IMR-90 (cell line): Measurements from ENCODE around the gene SRSF2. TPM values are rescaled to one million over a fixed set of nuclear protein-coding genes. Genes with fewer than 3 reads are reported as not detected.

ENCODE experiments used
- ATAC-seq: fragments of 200-7000 bp; cut with Tn5 transposase; 2 replicates; pipeline ENCODE4 v1.9.1; 2020; ENCODE audit warnings: low read depth, mild to moderate bottlenecking, moderate library complexity
- BruUV-seq: library from RNA; stranded (reverse); fragments of 400-500 nt; replicated peaks from 2 replicates; lab custom pipeline; 2021; lab: Mats Ljungman, UMichigan
- CTCF ChIA-PET: fragments of 300-600 bp; formaldehyde crosslinking; extraction: SDS; loops from one replicate; lab custom pipeline; 2021; ENCODE audit warnings: antibody characterized with exemption; lab: Yijun Ruan, JAX
- POLR2A ChIA-PET: fragments of 300-600 bp; sonication (Branson Sonifier 250); formaldehyde crosslinking; loops from one replicate; lab custom pipeline; 2022; ENCODE audit warnings: antibody characterized with exemption; ENCODE audit not compliant: unreplicated experiment; lab: Charles Lee
- DNase-seq: peaks from one replicate; pipeline ENCODE4 v3.0.0; 2013
- H2AFZ ChIP-seq: replicated peaks from 2 replicates; pipeline ENCODE3; 2013; ENCODE audit warnings: low read length, mild to moderate bottlenecking; ENCODE audit not compliant: poor library complexity
- H2AK5ac ChIP-seq: 2 replicates; pipeline ENCODE4 v1.6.1; 2013; ENCODE audit warnings: low read depth, low read length, inconsistent platforms
- H2AK9ac ChIP-seq: replicated peaks from 2 replicates; pipeline ENCODE3; 2013; ENCODE audit warnings: mild to moderate bottlenecking, low read depth, low read length, moderate library complexity; ENCODE audit not compliant: poor library complexity
- H2BK120ac ChIP-seq: 2 replicates; pipeline ENCODE4 v1.6.1; 2013; ENCODE audit warnings: low read depth, low read length, inconsistent platforms
- H2BK15ac ChIP-seq: 3 replicates; pipeline ENCODE4 v1.6.1; 2013; ENCODE audit warnings: low read depth, low read length, inconsistent platforms
- H2BK20ac ChIP-seq: 2 replicates; pipeline ENCODE4 v1.6.1; 2013; ENCODE audit warnings: low read depth, mild to moderate bottlenecking, inconsistent platforms, low read length, moderate library complexity
- H2BK5ac ChIP-seq: 2 replicates; pipeline ENCODE4 v1.6.1; 2013; ENCODE audit warnings: mild to moderate bottlenecking, low read depth, low read length, inconsistent platforms; ENCODE audit not compliant: poor library complexity, severe bottlenecking
- H3K14ac ChIP-seq: replicated peaks from 2 replicates; pipeline ENCODE4 v1.6.1; 2013; ENCODE audit warnings: low read depth, low read length, inconsistent platforms
- H3K18ac ChIP-seq: 2 replicates; pipeline ENCODE4 v1.6.1; 2013; ENCODE audit warnings: low read depth, low read length, control low read depth
- H3K23ac ChIP-seq: 2 replicates; pipeline ENCODE4 v1.6.1; 2013; ENCODE audit warnings: low read depth, low read length, inconsistent platforms
- H3K27ac ChIP-seq: 2 replicates; pipeline ENCODE4 v1.5.1; 2013; ENCODE audit warnings: mild to moderate bottlenecking, control low read depth, low read length; ENCODE audit not compliant: insufficient read depth
- H3K27me3 ChIP-seq: 2 replicates; pipeline ENCODE4 v1.6.1; 2013; ENCODE audit warnings: low read length; ENCODE audit not compliant: control insufficient read depth, insufficient read depth
- H3K36me3 ChIP-seq: 2 replicates; pipeline ENCODE4 v1.6.1; 2013; ENCODE audit warnings: low read length, mixed read lengths; ENCODE audit not compliant: control insufficient read depth, insufficient read depth
- H3K4ac ChIP-seq: 2 replicates; pipeline ENCODE4 v1.6.1; 2013; ENCODE audit warnings: low read depth, low read length, inconsistent platforms
- H3K4me1 ChIP-seq: 2 replicates; pipeline ENCODE4 v1.6.1; 2013; ENCODE audit warnings: low read length, mixed read lengths; ENCODE audit not compliant: control insufficient read depth, insufficient read depth
- H3K4me2 ChIP-seq: 2 replicates; pipeline ENCODE4 v1.6.1; 2013; ENCODE audit warnings: low read depth, mild to moderate bottlenecking, control low read depth, low read length, moderate library complexity
- H3K4me3 ChIP-seq: 2 replicates; pipeline ENCODE4 v1.5.1; 2013; ENCODE audit warnings: low read depth, mild to moderate bottlenecking, control low read depth, low read length, moderate library complexity; ENCODE audit not compliant: insufficient read depth
- H3K56ac ChIP-seq: 2 replicates; pipeline ENCODE4 v1.6.1; 2013; ENCODE audit warnings: low read length, inconsistent platforms; ENCODE audit not compliant: insufficient read depth; ENCODE audit errors: extremely low read depth
- H3K79me1 ChIP-seq, 2 experiments: 2 replicates each; pipeline ENCODE4 v1.6.1; 2013; ENCODE audit warnings: low read length in 2 of 2, inconsistent platforms in 1 of 2, low read depth in 1 of 2
- H3K9ac ChIP-seq: 2 replicates; pipeline ENCODE4 v1.6.1; 2013; ENCODE audit warnings: low read depth, low read length, control low read depth
- H3K9me1 ChIP-seq: 2 replicates; pipeline ENCODE4 v1.6.1; 2013; ENCODE audit warnings: low read length, inconsistent platforms; ENCODE audit not compliant: insufficient read depth
- H3K9me3 ChIP-seq: 2 replicates; pipeline ENCODE4 v1.6.1; 2013; ENCODE audit warnings: low read length; ENCODE audit not compliant: control insufficient read depth, insufficient read depth
- H4K20me1 ChIP-seq: 2 replicates; pipeline ENCODE4 v1.6.1; 2013; ENCODE audit warnings: low read length, inconsistent platforms; ENCODE audit not compliant: insufficient read depth
- H4K5ac ChIP-seq: 2 replicates; pipeline ENCODE4 v1.6.1; 2013; ENCODE audit warnings: mild to moderate bottlenecking, low read depth, low read length, control low read depth
- H4K8ac ChIP-seq, 2 experiments: 2 replicates each; pipeline ENCODE4 v1.6.1; 2013; ENCODE audit warnings: low read depth in 2 of 2, low read length in 2 of 2, control low read depth in 1 of 2, inconsistent platforms in 1 of 2
- H4K91ac ChIP-seq: 2 replicates; pipeline ENCODE4 v1.6.1; 2013; ENCODE audit warnings: low read depth, low read length, inconsistent platforms; ENCODE audit not compliant: insufficient read depth
- CHD1 ChIP-seq: IDR thresholded peaks from 2 replicates; pipeline ENCODE4 v1.6.1; 2012; ENCODE audit warnings: low read depth, low read length, improper control_type of control experiment
- ELK1 ChIP-seq: fragments of 150-350 bp; IDR thresholded peaks from 2 replicates; pipeline ENCODE4 v1.6.1; 2016; ENCODE audit warnings: low read depth, mild to moderate bottlenecking, low read length, moderate library complexity, borderline replicate concordance
- FOS ChIP-seq: fragments of 150-350 bp; IDR thresholded peaks from 2 replicates; pipeline ENCODE4 v1.6.1; 2016; ENCODE audit warnings: low read depth, low read length
- MAFK ChIP-seq: IDR thresholded peaks from 2 replicates; pipeline ENCODE4 v1.6.1; 2012; ENCODE audit warnings: low read depth, low read length, improper control_type of control experiment
- MAZ ChIP-seq: IDR thresholded peaks from 2 replicates; pipeline ENCODE4 v1.6.1; 2012; ENCODE audit warnings: low read depth, mild to moderate bottlenecking, low read length, improper control_type of control experiment, moderate library complexity, borderline replicate concordance
- POLR2A ChIP-seq: IDR thresholded peaks from 2 replicates; pipeline ENCODE4 v1.6.1; 2012; ENCODE audit warnings: mild to moderate bottlenecking, low read depth, low read length
- RAD21 ChIP-seq: IDR thresholded peaks from 2 replicates; pipeline ENCODE4 v1.6.1; 2012; ENCODE audit warnings: low read length, improper control_type of control experiment
- RFX5 ChIP-seq: IDR thresholded peaks from 2 replicates; pipeline ENCODE4 v1.8.0; 2012; ENCODE audit warnings: low read depth, mild to moderate bottlenecking, low read length, moderate library complexity
- WGBS, 2 experiments: methylation state at CpG; one replicate each; pipeline versions ENCODE4 v1.1.5 to v1.1.7; 2013; ENCODE audit warnings: missing lambda C conversion rate in 2 of 2; ENCODE audit not compliant: insufficient read length in 1 of 2; ENCODE audit errors: extremely low coverage in 2 of 2; 5-methylcytosine and 5-hydroxymethylcytosine counted together
- dilution Hi-C: fragments of 300-500 bp; cut with HindIII; formaldehyde crosslinking; loops from one replicate; pipeline ENCODE4 v1.14.3; 2018; ENCODE audit warnings: low sequenced_read_pairs; ENCODE audit not compliant: unreplicated experiment
- in situ Hi-C: fragments of 300-500 bp; cut with MboI; formaldehyde crosslinking; loops from 3 replicates; pipeline ENCODE4 v1.14.3; 2019; ENCODE audit warnings: low sequenced_read_pairs, inconsistent platforms, mixed read lengths
- intact Hi-C: fragments of 100-400 bp; cut with micrococcal nuclease; formaldehyde crosslinking; loops from 2 replicates; pipeline ENCODE4 v1.10.0; 2022
- polyA plus RNA-seq, 3 experiments: library from polyadenylated mRNA; depleted of rRNA; stranded (reverse); fragments of >200 nt; gene quantifications; 2 replicates each; pipeline ENCODE4 v1.2.3, GENCODE V29; 2012; ENCODE audit warnings: low replicate concordance in 1 of 3
- total RNA-seq: library from RNA; depleted of rRNA; stranded (reverse); fragments of >200 nt; gene quantifications from 2 replicates; pipeline ENCODE4 v1.2.3, GENCODE V29; 2012

Gene SRSF2
- total and polyA plus RNA-seq, 2 of the 4 experiments (the other 2 are of a cell fraction), result 98.0 to 296 TPM

- Histone ChIP-seq H2BK5ac (peak overlapping the region; percentile 17), H3K4me3 (peak overlapping the region; percentile 81), H4K8ac (peak overlapping the region in 1 of 2 experiments; percentile 7; a peak in 1 of 4 replicates), H3K36me3 (peaks cover 22% of the 10 kb centered on the region), H2AK5ac (peak overlapping the region; percentile 41), H3K79me1 (peaks cover 18 to 60% of the 10 kb centered on the region in 2 experiments), H4K5ac (no peak overlapping the region; the same call in 1 of the 2 replicates), H3K27ac (peak overlapping the region; percentile 95), H3K56ac (no peak overlapping the region), H4K20me1 (peaks cover 37% of the 10 kb centered on the region), H2BK15ac (no peak overlapping the region), H3K9me3 (no peaks in the 10 kb centered on the region), H2AFZ (no peak overlapping the region), H2AK9ac (no peak overlapping the region), H2BK120ac (no peak overlapping the region), H4K91ac (peak overlapping the region; percentile 18; the same call in 1 of the 2 replicates), H3K27me3 (no peaks in the 10 kb centered on the region), H3K18ac (no peak overlapping the region), H3K4me1 (peaks cover 8% of the 10 kb centered on the region), H3K9me1 (0 out of 2 replicates have a peak, but pooled peaks cover 2% of the 10 kb centered on the region), H3K4me2 (peak overlapping the region; percentile 66), H3K4ac (peak overlapping the region; percentile 95; the same call in 1 of the 2 replicates), H3K14ac (peak overlapping the region; percentile 87), H2BK20ac (no peak overlapping the region), H3K23ac (peak overlapping the region; percentile 79; the same call in 1 of the 2 replicates), H3K9ac (peak overlapping the region; percentile 94)
- ATAC-seq, result no peak
- BruUV-seq, result no TSS peak
- WGBS, 2 experiments, result 79% methylated on average over 8 of the region's 18 CpGs; no CpG with 5 or more reads in 1 of the 2 experiments
- intact Hi-C loops, result loop anchor here (1.0 to 2.0 kb wide), 2 partner anchors 7 to 339 kb away; no protein-coding TSS in a partner anchor
- ChIA-PET POLR2A (no interaction called here), CTCF (interaction anchor here (0.8 kb wide), 1 partner anchor 104 kb away, joined by 5 read pairs; no protein-coding TSS in a partner anchor)
- in situ Hi-C loops, result no loop called here
- TF ChIP-seq RFX5 (no peak), POLR2A (no peak), ELK1 (no peak), RAD21 (no peak), FOS (no peak), CHD1 (no peak), MAZ (no peak), MAFK (no peak)
- no peak for DNase-seq
- dilution Hi-C loops, result no loop called here
These were observed 9.2 kb downstream of the SRSF2 start for GRCh38 chr17:76727745-76728456.
